ENCODE measurements around the gene SH3RF1. TPM values are rescaled to one million over a fixed set of nuclear protein-coding genes. Genes with fewer than 3 reads are reported as not detected.

SH3RF1 gene
- total RNA-seq, 2 experiments from 2014 or later = 0.34 TPM

GRCh38 chr4:169275180-169275579 lies 4.4 kb upstream of the SH3RF1 start:
- Mint-ChIP-seq H3K4me1 (ENCODE audit: low read depth) (peaks cover 2% of the 10 kb centered on the region), H3K27me3 (peaks cover 38% of the 10 kb centered on the region), H3K9me3 (no peaks in the 10 kb centered on the region), H3K27ac (no peak overlapping the region), H3K4me3 (no peak overlapping the region), H3K36me3 (ENCODE audit: low read depth) (no peaks in the 10 kb centered on the region)
- ATAC-seq = no peak
- intact Hi-C loops (cut with micrococcal nuclease) = no loop called here
- CTCF ChIA-PET = no interaction called here
- TF ChIP-seq, protein P1, sequence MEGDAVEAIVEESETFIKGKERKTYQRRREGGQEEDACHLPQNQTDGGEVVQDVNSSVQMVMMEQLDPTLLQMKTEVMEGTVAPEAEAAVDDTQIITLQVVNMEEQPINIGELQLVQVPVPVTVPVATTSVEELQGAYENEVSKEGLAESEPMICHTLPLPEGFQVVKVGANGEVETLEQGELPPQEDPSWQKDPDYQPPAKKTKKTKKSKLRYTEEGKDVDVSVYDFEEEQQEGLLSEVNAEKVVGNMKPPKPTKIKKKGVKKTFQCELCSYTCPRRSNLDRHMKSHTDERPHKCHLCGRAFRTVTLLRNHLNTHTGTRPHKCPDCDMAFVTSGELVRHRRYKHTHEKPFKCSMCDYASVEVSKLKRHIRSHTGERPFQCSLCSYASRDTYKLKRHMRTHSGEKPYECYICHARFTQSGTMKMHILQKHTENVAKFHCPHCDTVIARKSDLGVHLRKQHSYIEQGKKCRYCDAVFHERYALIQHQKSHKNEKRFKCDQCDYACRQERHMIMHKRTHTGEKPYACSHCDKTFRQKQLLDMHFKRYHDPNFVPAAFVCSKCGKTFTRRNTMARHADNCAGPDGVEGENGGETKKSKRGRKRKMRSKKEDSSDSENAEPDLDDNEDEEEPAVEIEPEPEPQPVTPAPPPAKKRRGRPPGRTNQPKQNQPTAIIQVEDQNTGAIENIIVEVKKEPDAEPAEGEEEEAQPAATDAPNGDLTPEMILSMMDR (IDR thresholded peaks at IDR 0.05) = no peak
- no peak for DNase-seq
- POLR2A ChIA-PET = no interaction called here

GRCh38 chr4:169274033-169274432 lies 3.3 kb upstream of the SH3RF1 start:
- Mint-ChIP-seq H3K36me3 (ENCODE audit: low read depth) (no peaks in the 10 kb centered on the region), H3K4me3 (no peak overlapping the region), H3K27me3 (peaks cover 46% of the 10 kb centered on the region), H3K9me3 (no peaks in the 10 kb centered on the region), H3K27ac (no peak overlapping the region), H3K4me1 (ENCODE audit: low read depth) (peaks cover 5% of the 10 kb centered on the region)
- ChIA-PET POLR2A (no interaction called here), CTCF (no interaction called here)
- ATAC-seq = no peak
- no peak for DNase-seq
- intact Hi-C loops (cut with micrococcal nuclease) = no loop called here
- TF ChIP-seq, protein P1 (IDR thresholded peaks at IDR 0.05) = no peak

GRCh38 chr4:169272265-169272886 lies 1.6 kb upstream of the SH3RF1 start:
- CTCF ChIA-PET = no interaction called here
- ATAC-seq = no peak
- DNase-seq = no peak
- Mint-ChIP-seq H3K4me3 (no peak overlapping the region), H3K4me1 (ENCODE audit: low read depth) (peaks cover 5% of the 10 kb centered on the region), H3K36me3 (ENCODE audit: low read depth) (no peaks in the 10 kb centered on the region), H3K9me3 (no peaks in the 10 kb centered on the region), H3K27me3 (peaks cover 54% of the 10 kb centered on the region), H3K27ac (no peak overlapping the region)
- intact Hi-C loops (cut with micrococcal nuclease) = no loop called here
- POLR2A ChIA-PET = interaction anchor here (0.6 kb wide), 1 partner anchor 20 kb away, joined by 3 read pairs; no protein-coding TSS in a partner anchor
- TF ChIP-seq, protein P1 (IDR thresholded peaks at IDR 0.05) = no peak

DNA sequence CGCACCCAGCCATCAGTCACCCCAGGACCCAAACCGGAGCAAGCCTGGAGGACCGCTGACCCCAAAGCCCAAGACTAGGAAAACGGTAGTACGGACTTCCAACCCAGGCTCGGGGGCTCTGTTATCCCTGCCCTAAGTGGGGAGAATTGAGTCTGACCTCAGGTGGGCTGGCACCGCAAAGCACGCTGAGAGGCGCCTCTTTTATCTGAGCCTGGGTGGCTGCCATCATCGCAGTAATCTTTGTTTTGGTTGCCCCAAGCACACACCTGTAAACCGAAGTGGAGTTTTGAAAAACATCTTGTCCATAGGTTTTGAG lies 894 bp upstream of the SH3RF1 start:
- ChIA-PET CTCF (no interaction called here), POLR2A (no interaction called here)
- Mint-ChIP-seq H3K36me3 (ENCODE audit: low read depth) (no peaks in the 10 kb centered on the region), H3K4me3 (peak overlapping the region; percentile 49), H3K27me3 (peaks cover 53% of the 10 kb centered on the region), H3K27ac (no peak overlapping the region), H3K9me3 (no peaks in the 10 kb centered on the region), H3K4me1 (ENCODE audit: low read depth) (peaks cover 5% of the 10 kb centered on the region)
- ATAC-seq = no peak
- intact Hi-C loops (cut with micrococcal nuclease) = no loop called here
- DNase-seq = no peak
- TF ChIP-seq, protein P1 (IDR thresholded peaks at IDR 0.05) = no peak

GRCh38 chr4:169269916-169270809 lies 593 bp downstream of the SH3RF1 start:
- CTCF ChIA-PET = interaction anchor here (0.6 to 1.5 kb wide), 4 partner anchors 9 to 346 kb away, joined by 3 to 7 read pairs (median 3); no protein-coding TSS in a partner anchor
- ATAC-seq = peak; percentile 61
- Mint-ChIP-seq H3K27me3 (peaks cover 50% of the 10 kb centered on the region), H3K4me3 (peak overlapping the region; percentile 72), H3K9me3 (no peaks in the 10 kb centered on the region), H3K27ac (no peak overlapping the region), H3K4me1 (ENCODE audit: low read depth) (peaks cover 5% of the 10 kb centered on the region), H3K36me3 (ENCODE audit: low read depth) (no peaks in the 10 kb centered on the region)
- peak; percentile 42 for DNase-seq
- TF ChIP-seq, protein P1 (IDR thresholded peaks at IDR 0.05) = no peak
- POLR2A ChIA-PET = no interaction called here
- intact Hi-C loops (cut with micrococcal nuclease) = no loop called here

Data from activated CD8-positive, alpha-beta T cell treated with anti-CD3 and anti-CD28 coated beads for 36 hours (primary cell).